ENCODE measurements around the gene MID1IP1. TPM values are rescaled to one million over a fixed set of nuclear protein-coding genes. Genes with fewer than 3 reads are reported as not detected.

The MID1IP1 gene
- total and polyA plus RNA-seq, 4 donors = 6.8 to 92.0 (median 37.0) TPM

- Histone ChIP-seq H3K36me3 (ENCODE audit: control insufficient read depth in 4 of 4, insufficient read depth in 3 of 4, low read depth in 1 of 4, low read length in 3 of 4) (no peaks in the 10 kb centered on the region), H3K9ac (ENCODE audit: low read depth in 1 of 2, low read length in 2 of 2) (no peak overlapping the region), H3K27me3 (ENCODE audit: control insufficient read depth in 4 of 4, insufficient read depth in 4 of 4, low read length in 3 of 4) (peaks cover 0 to 3% (median 0%) of the 10 kb centered on the region in 4 donors), H3K27ac (ENCODE audit: low read depth in 1 of 2, low read length in 2 of 2) (no peak overlapping the region), H3K9me3 (ENCODE audit: control insufficient read depth in 4 of 4, low read length in 3 of 4) (no peaks in the 10 kb centered on the region), H3K4me3 (ENCODE audit: low read depth in 1 of 3, low read length in 3 of 3) (no peak overlapping the region), H3K4me1 (ENCODE audit: control insufficient read depth in 4 of 4, insufficient read depth in 4 of 4, low read length in 3 of 4) (no peaks in the 10 kb centered on the region)
- no peak for TF ChIP-seq CTCF (IDR thresholded peaks at IDR 0.05; ENCODE audit: low read depth, low read length, missing input control)
- no peak for TF ChIP-seq EGR1 (IDR thresholded peaks at IDR 0.05; ENCODE audit: low read depth in 2 of 2)
- TF ChIP-seq REST (IDR thresholded peaks at IDR 0.05) = no peak
- no peak for TF ChIP-seq HNF4G (IDR thresholded peaks at IDR 0.05)
- no peak for TF ChIP-seq RAD21 (IDR thresholded peaks at IDR 0.05)
- TF ChIP-seq TAF1 (conservative IDR thresholded peaks at IDR 0.05) = no peak
- no peak for TF ChIP-seq FOXA1 (IDR thresholded peaks at IDR 0.05)
- no peak for TF ChIP-seq GABPA (IDR thresholded peaks at IDR 0.05 in 1 of 2, conservative IDR thresholded peaks at IDR 0.05 in 1 of 2)
- no peak for TF ChIP-seq RXRA (IDR thresholded peaks at IDR 0.05)
- TF ChIP-seq YY1 (IDR thresholded peaks at IDR 0.05) = no peak
- TF ChIP-seq SP1 (IDR thresholded peaks at IDR 0.05) = no peak
- no peak for TF ChIP-seq HNF4A (conservative IDR thresholded peaks at IDR 0.05)
- TF ChIP-seq, protein P1, sequence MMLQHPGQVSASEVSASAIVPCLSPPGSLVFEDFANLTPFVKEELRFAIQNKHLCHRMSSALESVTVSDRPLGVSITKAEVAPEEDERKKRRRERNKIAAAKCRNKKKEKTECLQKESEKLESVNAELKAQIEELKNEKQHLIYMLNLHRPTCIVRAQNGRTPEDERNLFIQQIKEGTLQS (IDR thresholded peaks at IDR 0.05) = no peak
- TF ChIP-seq JUND (IDR thresholded peaks at IDR 0.05) = no peak
- TF ChIP-seq FOXA2 (IDR thresholded peaks at IDR 0.05) = no peak
- no peak for DNase-seq (ENCODE audit: low spot score)
- WGBS = 82% methylated on average over 1 of the region's 1 CpG
Observed at GRCh38 chrX:38760883-38761282, 40.4 kb upstream of the MID1IP1 start.

DNA sequence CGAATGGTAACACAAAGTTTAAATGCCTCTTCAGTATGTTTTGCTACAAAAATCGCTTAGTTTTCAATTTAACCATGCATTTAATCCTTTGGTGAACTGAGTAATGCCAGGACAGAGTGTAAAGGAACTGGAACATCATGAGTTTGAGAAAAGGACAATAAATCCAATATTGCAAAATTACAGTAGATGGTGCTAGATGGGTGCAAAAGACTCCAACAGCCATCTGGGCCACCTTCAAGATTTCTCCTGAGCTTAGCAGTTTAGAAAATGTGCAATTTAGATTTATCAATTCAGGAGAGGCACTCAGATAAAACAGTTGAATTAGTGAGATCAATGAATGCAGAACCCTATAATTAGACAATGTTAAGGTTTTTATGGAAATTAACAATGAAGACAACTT is 33.2 kb upstream of the MID1IP1 start:
- peak; percentile 77 to 82 for TF ChIP-seq RAD21 (IDR thresholded peaks at IDR 0.05)
- TF ChIP-seq HNF4G (IDR thresholded peaks at IDR 0.05) = no peak
- TF ChIP-seq CTCF (IDR thresholded peaks at IDR 0.05; ENCODE audit: low read depth, low read length, missing input control) = peak; percentile 33
- no peak for TF ChIP-seq REST (IDR thresholded peaks at IDR 0.05)
- 36% methylated on average over 2 of the region's 2 CpGs for WGBS
- H3K36me3 ChIP-seq (ENCODE audit: control insufficient read depth in 4 of 4, insufficient read depth in 3 of 4, low read depth in 1 of 4, low read length in 3 of 4) = no peaks in the 10 kb centered on the region
- no peak overlapping the region for H3K27ac ChIP-seq (ENCODE audit: low read depth in 1 of 2, low read length in 2 of 2)
- H3K4me1 ChIP-seq (ENCODE audit: control insufficient read depth in 4 of 4, insufficient read depth in 4 of 4, low read length in 3 of 4) = no peaks in the 10 kb centered on the region
- no peak overlapping the region for H3K4me3 ChIP-seq (ENCODE audit: low read depth in 1 of 3, low read length in 3 of 3)
- H3K9ac ChIP-seq (ENCODE audit: low read depth in 1 of 2, low read length in 2 of 2) = no peak overlapping the region
- H3K27me3 ChIP-seq (ENCODE audit: control insufficient read depth in 4 of 4, insufficient read depth in 4 of 4, low read length in 3 of 4) = no peaks in the 10 kb centered on the region
- DNase-seq (ENCODE audit: low spot score) = no peak
- H3K9me3 ChIP-seq (ENCODE audit: control insufficient read depth in 4 of 4, low read length in 3 of 4) = no peaks in the 10 kb centered on the region
